GM21717 (cell line): ENCODE data around the gene CAP1.
"Not testable (repeated sequence)": the region's sequence is repeated elsewhere in the genome, so short reads cannot be mapped to it uniquely, and the experiment has no call there.

Source experiments
- ATAC-seq: cut with Tn5 transposase; IDR thresholded peaks from one replicate; pipeline ENCODE4 v1.9.1; 2021; ENCODE audit warnings: mild to moderate bottlenecking, moderate library complexity; ENCODE audit not compliant: unreplicated experiment

Gene CAP1

GRCh38 chr1:40058097-40058452 is 17.5 kb downstream of the CAP1 start:
- ATAC-seq: no peak

DNA sequence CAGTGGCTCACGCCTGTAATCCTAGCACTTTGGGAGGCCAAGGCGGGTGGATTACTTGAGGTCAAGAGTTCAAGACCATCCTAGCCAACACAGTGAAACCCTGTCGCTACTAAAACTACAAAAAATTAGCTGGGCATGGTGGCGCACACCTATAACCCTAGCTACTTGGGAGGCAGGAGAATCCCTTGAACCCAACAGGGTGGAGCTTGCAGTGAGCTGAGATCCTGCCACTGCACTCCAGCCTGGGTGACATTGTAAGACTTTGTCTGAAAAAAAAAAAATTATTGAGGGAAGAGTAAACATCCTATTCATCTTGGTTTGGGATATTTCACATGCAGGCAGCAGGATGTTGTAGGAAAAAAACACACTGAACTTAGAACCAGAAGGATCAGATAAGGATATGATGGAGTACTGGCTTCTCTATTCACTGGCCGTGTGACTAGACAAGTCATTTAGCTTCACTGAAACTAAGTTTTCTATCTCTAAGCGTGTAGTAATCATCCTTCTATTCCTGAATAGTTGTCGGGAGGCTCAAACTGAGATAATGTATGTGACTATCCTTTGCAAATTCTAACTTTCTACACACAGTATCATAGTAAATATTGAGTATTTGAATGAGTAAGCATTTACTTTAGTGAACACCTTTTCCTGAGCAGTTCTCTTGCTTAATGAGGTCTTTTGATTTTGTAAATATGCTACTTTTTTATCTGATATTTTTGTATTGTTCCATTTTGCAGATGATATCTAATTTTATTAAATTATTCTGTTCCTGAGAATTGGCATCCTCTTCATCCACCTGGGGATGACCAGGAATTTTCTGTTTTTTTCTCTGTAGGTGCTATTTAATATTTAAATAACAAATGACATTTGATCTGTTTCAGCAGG is 18.2 kb downstream of the CAP1 start:
- ATAC-seq: no peak

- no peak for ATAC-seq
Observed at GRCh38 chr1:40059338-40059959, 18.9 kb downstream of the CAP1 start.

- ATAC-seq: no peak
Observed at GRCh38 chr1:40059960-40060750, 19.6 kb downstream of the CAP1 start.

DNA sequence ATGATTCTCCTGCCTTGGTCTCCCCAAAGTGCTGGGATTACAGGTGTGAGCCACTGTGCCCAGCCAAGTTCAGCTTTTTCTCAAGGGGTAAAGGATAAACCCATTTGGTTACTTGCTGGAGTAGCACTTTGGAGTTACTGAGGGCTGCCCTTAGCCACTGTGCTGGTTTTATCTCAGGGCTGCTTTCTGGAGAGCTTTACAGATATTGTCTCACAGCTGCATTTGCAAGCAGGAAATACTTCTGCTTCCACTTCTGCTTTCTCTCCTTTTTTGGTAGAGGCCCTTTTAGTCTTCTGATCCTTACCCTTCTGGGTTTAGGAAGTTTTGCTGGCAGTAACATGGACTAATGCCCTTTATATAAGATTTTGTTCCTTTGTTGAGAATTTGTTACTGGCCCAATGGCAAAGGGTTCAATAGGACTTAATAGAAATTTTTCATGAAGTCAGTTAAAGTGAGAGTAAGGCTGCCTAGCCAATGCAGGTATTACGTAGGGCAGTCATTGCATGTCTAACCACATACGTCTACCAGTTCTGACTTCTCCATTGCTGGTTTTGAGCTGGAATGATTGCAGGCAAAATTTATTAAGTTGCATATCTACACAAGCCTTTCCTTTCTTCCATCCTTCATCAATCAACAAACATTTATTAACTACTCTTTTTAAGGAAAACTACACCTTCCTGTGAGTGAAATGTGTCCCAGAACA is 24.4 kb downstream of the CAP1 start:
- peak; percentile 68 for ATAC-seq

DNA sequence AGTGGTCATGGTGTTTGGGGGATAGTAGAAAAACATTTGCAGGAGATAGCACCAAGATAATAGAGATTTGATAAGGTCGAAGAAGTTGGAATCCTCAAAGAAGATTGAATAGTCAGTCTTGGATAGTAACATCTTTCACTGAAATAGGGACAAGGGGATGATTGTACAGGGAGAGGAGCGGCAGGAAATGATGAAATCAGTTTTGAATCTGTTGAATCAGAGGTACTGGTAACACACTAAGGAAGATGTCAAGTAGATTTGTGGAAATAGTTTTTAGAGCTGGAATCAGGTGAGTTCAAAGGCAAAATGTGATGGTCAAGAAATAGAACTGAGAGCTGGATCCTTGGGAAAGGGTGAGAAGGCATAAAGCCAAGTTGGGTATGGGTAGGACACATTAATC is 26.5 kb downstream of the CAP1 start:
- no peak for ATAC-seq

DNA sequence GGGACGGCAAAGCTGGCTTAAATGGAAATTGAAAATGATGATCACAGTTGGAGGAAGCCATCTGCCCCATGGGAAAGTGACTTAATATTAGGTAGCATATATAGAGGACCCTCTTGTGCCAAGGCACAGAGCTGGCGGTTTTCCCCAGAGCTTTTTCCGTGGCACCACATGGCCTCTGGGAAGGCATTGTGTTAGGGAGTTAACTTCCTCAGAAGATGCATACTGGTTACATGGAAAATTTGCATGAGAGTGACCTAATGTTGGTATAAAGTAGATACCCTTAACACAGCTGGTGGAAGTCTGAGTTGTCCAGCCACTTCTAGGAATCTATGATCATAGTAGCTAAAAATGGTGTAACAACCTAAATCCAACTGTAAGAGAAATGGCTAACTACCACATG is 27.3 kb downstream of the CAP1 start:
- ATAC-seq: no peak

GRCh38 chr1:40072142-40072541 is 31.6 kb downstream of the CAP1 start:
- ATAC-seq: no peak

GRCh38 chr1:40073062-40073461 is 32.5 kb downstream of the CAP1 start:
- no peak for ATAC-seq

- no peak for ATAC-seq
Observed at GRCh38 chr1:40075266-40075665, 34.7 kb downstream of the CAP1 start.

- no peak for ATAC-seq
Observed at GRCh38 chr1:40076895-40077312, 36.4 kb downstream of the CAP1 start.

DNA sequence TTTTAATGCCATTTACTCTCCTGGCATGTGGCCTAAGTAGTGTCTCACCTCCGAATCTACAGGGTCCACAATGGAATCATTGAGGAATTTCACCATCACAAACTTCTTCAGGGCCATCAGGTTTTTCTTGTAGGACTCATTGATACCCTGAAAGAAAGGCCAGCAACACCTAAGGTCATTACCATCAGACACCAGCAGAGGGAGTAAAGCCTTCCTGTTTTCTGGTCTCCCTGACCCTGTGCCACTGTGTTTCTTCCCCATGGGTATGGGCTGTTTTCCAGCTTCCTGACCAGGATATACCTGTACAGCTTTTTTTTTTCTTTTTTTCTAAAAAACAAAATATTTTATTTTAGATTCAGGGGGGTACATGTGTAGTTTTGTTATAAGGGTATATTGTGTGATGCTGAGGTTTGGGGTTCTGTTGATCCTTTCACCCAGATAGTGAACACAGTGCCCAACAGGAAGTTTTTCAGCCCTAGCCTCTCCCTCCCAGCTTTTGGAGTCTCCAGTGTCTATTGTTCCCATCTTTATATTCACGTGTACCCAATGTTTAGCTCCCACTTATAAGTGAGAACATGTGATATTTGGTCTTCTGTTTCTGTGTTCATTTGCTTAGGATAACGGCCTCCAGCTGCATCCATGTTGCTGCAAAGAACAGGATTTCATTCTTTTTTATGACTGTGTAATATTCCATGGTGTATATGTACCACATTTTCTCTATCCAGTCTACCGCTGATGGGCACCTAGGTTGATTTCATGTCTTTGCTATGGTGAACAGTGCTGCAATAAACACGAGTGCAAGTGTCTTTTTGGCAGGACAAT is 38.2 kb downstream of the CAP1 start:
- no peak for ATAC-seq

DNA sequence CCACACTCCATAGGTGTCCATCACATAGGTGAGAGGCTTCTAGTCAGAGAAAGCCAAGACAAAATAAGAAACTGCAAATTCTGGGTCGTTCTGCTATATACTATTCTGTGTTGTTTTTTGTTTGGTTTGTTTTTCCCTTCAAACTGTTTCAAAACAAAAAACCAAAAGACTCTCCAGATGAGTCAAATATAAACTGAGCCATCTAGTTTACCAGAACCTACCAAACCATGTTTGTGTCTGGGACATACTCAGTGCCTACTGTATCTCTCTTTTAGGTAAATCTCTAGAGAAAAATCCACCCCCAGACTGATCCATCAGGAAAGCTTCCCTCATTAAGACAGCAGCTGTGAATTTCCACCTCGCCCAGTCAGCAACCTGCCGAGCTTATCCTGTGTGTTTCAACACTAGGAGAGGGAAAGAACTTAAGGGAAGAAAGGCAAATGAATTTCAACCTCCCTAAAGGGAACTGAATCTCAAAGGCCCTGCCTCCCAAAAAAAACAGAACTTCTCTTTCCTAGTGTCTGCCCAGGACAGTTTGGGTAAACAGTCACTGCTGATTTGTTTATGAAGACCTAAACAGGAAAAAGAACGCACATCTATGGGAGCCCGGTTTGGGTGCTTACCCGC is 39.4 kb downstream of the CAP1 start:
- no peak for ATAC-seq

- ATAC-seq: no peak
Observed at GRCh38 chr1:40081871-40082270, 41.3 kb downstream of the CAP1 start.

DNA sequence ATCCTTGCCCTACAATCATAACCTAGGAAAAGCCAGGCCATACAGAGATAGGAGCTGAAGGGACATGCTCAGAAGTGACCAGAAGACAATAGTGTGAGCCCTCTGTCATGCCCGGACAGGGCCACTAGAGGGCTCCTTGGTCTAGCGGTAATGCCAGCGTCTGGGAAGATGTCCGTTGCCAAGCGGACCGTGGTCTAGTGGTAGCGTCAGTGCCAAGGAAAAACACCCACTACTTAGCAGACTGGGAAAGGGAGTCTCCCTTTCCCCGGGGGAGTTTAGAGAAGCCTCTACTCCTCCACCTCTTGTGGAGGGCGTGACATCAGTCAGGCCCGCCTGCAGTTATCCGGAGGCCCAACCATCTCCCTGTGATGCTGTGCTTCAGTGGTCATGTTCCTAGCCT is 44.2 kb downstream of the CAP1 start:
- ATAC-seq: not testable (repeated sequence)

DNA sequence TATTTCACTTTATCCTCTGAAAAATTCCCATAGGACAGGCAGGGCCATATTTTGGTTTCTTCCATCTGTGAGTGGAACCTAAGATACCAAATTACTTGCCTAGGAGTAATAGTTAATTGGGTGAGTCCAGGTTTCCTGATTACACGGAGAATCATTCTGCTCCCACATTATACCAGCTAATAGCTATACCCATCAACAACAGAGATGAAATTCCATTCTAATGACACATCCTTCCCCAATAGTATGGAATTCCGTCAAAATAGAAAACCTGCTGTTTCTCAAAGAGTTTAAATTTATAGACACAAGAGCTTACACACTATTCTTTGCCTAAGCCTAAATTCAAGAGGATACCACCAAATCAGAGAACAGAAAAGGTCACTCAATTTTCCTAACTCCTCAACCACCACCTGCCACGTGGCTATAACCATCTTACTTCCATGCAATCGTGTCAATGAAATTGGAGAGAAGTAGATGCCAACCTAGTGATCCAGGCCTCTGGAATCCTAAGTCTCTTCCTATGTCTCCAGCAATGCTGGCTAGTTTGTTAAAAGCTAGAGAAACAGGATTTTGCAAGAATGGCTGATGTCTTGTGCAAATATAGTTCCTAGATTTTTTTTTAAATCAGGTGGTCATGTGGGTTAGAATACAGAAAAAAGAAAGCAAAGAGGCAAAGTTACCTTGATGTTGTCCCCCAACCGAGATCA is 50.3 kb downstream of the CAP1 start:
- no peak for ATAC-seq

DNA sequence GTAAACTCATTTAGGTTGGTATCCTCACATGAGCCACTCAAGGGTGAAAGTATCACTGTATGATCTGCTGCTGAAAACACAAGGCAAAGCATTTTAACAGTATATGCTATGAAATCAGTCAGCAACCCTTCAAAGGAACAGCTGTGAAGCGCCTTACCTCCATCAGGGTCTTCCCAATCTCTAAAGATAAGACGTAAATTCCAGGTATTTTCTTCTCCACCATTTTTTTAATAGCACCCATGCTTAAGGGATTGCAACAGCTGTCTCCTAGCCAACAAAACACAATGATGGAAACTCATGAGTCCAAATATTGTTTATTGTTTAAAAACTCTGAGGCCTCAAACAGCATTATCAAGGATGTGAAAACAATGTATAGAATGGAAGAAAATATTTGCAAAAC is 51.7 kb downstream of the CAP1 start:
- no peak for ATAC-seq

DNA sequence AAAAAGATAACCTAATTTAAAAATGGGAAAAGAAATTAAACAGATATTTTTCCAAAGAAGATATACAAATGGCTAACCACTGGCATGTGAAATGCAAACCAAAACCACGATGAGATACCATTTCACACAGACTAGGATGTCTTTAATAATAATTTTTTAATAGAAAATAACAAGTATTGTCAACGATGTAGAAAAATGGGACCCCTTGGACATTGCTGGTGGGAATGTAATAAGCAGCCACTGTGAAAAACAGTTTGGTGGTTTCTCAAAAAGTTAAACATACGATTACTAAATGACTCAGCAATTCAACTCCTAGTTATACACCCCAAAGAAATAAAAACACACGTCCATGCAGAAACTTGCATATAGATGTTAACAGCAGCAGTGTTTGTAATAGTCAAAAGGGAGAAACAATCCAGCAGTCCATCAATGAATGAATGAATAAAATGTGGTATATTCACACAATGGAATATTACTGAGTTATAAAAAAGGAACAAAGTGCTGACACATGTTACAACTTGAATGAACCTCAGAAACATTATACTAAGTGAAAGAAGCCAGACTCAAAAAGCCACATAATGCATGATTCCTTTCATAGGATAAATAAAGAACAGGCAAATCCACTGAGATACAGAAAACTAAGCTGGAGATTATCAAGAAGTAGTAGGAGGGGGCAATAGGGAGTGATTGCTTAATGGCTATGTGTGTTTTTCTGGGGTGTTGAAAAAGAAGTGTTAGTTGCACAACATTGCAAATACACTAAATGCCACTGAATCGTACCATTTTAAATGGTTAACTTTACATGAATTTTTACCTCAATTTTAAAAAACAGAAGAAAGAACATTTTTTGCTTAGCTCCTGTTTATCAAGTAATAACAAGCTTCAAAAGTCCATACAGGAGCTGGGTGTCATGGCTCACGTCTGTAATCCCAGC is 52.4 kb downstream of the CAP1 start:
- no peak for ATAC-seq
